ENCODE measurements around the gene WDR13. TPM values are rescaled to one million over a fixed set of nuclear protein-coding genes. Genes with fewer than 3 reads are reported as not detected.
"Not testable (repeated sequence)": the region's sequence is repeated elsewhere in the genome, so short reads cannot be mapped to it uniquely, and the experiment has no call there.

The WDR13 gene
- 100 to 1,000 TPM; 105 to 326 (median 213) TPM for polyA plus RNA-seq
- long read RNA-seq, donor 1, full-length matches to known transcripts: 25 of 25 reads
- long read RNA-seq, donor 1, partial matches to known transcripts: 0 of 25 reads
- long read RNA-seq, donor 1, other reads (novel, unspliced or antisense): 0 of 25 reads
- long read RNA-seq, donor 2, full-length matches to known transcripts: 7 of 7 reads
- long read RNA-seq, donor 2, partial matches to known transcripts: 0 of 7 reads
- long read RNA-seq, donor 2, other reads (novel, unspliced or antisense): 0 of 7 reads
- long read RNA-seq, donor 3, full-length matches to known transcripts: 5 of 5 reads
- long read RNA-seq, donor 3, partial matches to known transcripts: 0 of 5 reads
- long read RNA-seq, donor 3, other reads (novel, unspliced or antisense): 0 of 5 reads
- long read RNA-seq, donor 4: 0 reads
- long read RNA-seq, donor 5, full-length matches to known transcripts: 1 of 1 reads
- long read RNA-seq, donor 5, partial matches to known transcripts: 0 of 1 reads
- long read RNA-seq, donor 5, other reads (novel, unspliced or antisense): 0 of 1 reads
- long read RNA-seq, donor 6, full-length matches to known transcripts: 5 of 5 reads
- long read RNA-seq, donor 6, partial matches to known transcripts: 0 of 5 reads
- long read RNA-seq, donor 6, other reads (novel, unspliced or antisense): 0 of 5 reads
- long read RNA-seq, donor 7, full-length matches to known transcripts: 30 of 52 reads
- long read RNA-seq, donor 7, partial matches to known transcripts: 16 of 52 reads
- long read RNA-seq, donor 7, other reads (novel, unspliced or antisense): 6 of 52 reads
- long read RNA-seq, donor 8, partial matches to known transcripts: 0 of 1 reads
- long read RNA-seq, donor 8, other reads (novel, unspliced or antisense): 0 of 1 reads
- long read RNA-seq, donor 9, full-length matches to known transcripts: 2 of 2 reads
- long read RNA-seq, donor 9, partial matches to known transcripts: 0 of 2 reads
- long read RNA-seq, donor 9, other reads (novel, unspliced or antisense): 0 of 2 reads
- long read RNA-seq, donor 10, full-length matches to known transcripts: 17 of 17 reads
- long read RNA-seq, donor 10, partial matches to known transcripts: 0 of 17 reads
- long read RNA-seq, donor 10, other reads (novel, unspliced or antisense): 0 of 17 reads

DNA sequence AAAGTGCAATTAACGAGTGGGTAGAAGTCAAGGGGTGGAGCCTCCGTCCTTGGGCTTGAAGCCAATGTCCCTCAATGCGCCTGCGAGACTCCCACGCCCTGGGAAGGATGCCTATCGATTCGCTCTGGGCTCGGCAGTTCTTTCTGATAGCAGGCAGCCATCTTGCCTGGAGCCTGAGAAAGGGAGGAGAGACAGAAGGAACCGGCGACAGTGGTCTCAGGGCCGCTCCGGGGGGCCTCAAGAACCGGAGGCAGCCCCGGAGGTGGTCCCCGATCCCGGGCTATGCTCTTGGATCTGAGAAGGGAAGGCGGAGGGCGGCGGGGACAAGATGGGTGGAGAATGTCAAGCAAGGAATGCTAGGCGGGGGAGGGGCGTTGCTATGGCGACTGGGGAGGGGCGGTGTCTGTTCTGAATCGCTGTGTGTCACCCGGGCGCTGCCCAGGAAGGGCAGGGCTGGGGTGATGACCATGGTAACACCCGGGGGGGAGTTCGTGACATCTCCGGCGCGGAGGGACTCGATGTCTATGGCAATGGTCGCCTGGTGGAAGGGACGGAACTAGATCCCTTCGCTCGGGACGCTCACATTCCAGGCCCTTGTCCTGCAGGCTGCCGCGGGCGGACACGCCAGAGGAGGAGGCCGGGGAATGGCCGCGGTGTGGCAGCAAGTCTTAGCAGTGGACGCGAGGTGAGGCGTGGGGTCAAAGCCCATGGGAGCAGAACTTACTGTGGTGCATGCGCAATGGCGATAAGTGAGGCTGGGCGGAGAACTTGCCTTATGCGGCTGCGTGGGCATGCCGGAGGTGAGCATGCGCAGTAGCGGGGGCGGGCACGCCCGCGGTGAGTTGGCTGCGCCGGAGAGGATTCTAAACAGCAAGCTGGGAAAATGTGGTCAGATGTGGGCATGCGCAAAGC is at the start of gene WDR13:
Gene WDR13 (plus strand): TSS at position 140 of the 912 bp plus-strand sequence. CDS start 505 bp downstream, at position 645.
- H3K9me3 ChIP-seq (ENCODE audit: control insufficient read depth in 2 of 2, insufficient read depth in 1 of 2, low read depth in 1 of 2, low read length in 1 of 2): no peaks in the 10 kb centered on the region
- H3K4me1 ChIP-seq (ENCODE audit: control insufficient read depth in 3 of 3, insufficient read depth in 2 of 3, low read depth in 1 of 3, low read length in 2 of 3): peaks cover 0 to 6% (median 0%) of the 10 kb centered on the region in 3 donors
- H3K4me3 ChIP-seq (ENCODE audit: low read depth in 1 of 3, low read length in 3 of 3): peak within 1 kb of the TSS; percentile 56 to 91 (median 70)
- H3K27me3 ChIP-seq (ENCODE audit: control insufficient read depth in 3 of 3, insufficient read depth in 3 of 3, low read length in 3 of 3): no peaks in the 10 kb centered on the region
- FAIRE-seq (no peak), DNase-seq (peak; percentile 94 to 95)
- H3K27ac ChIP-seq (ENCODE audit: low read depth in 1 of 3, low read length in 2 of 3): peak within 1 kb of the TSS; percentile 84 to 100 (median 98)
- peaks cover 2 to 38% (median 5%) of the 10 kb centered on the region in 3 donors for H3K36me3 ChIP-seq (ENCODE audit: control insufficient read depth in 3 of 3, insufficient read depth in 2 of 3, low read depth in 1 of 3, low read length in 3 of 3)
- 0 to 36% (median 14%) methylated on average over 42 to 62 of the region's 62 CpGs for WGBS, 3 donors

GRCh38 chrX:48548871-48549270 is 48.4 kb upstream of the WDR13 start:
- WGBS, 3 donors: 86 to 95% (median 90%) methylated on average over 3 of the region's 3 CpGs
- no peak for FAIRE-seq
- peaks cover 0 to 14% (median 3%) of the 10 kb centered on the region in 3 donors for H3K36me3 ChIP-seq (ENCODE audit: control insufficient read depth in 3 of 3, insufficient read depth in 2 of 3, low read depth in 1 of 3, low read length in 3 of 3)

DNA sequence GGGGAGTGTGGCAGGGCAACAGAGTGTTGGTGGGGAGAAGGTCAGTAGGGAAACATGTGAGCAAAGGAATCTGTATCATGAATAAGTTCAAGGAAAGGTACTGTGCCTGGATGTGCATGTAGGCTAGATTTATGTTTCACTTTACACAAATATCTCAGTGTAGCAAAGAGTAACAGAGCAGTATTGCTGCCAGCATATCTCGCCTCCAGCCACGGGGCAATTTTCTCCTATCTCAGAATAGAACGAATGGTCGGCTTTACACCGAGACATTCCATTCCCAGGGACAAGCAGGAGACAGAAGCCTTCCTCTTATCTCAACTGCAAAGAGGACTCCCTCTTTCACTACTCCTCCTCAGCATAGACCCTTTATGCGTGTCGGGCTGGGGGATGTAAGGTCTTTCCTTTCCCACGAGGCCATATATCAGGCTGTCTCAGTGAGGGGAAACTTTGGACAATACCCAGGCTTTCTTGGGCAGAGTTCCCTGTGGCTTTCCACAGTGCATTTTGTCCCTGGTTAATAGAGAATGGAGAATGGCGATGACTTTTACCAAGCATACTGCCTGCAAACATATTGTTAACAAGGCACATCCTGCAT is 41.5 kb upstream of the WDR13 start:
- H3K27ac ChIP-seq (ENCODE audit: low read depth in 1 of 3, low read length in 2 of 3); DNase-seq; H3K27me3 ChIP-seq (ENCODE audit: control insufficient read depth in 3 of 3, insufficient read depth in 3 of 3, low read length in 3 of 3); H3K4me1 ChIP-seq (ENCODE audit: control insufficient read depth in 3 of 3, insufficient read depth in 2 of 3, low read depth in 1 of 3, low read length in 2 of 3); FAIRE-seq; H3K4me3 ChIP-seq (ENCODE audit: low read depth in 1 of 3, low read length in 3 of 3); H3K9me3 ChIP-seq (ENCODE audit: control insufficient read depth in 2 of 2, insufficient read depth in 1 of 2, low read depth in 1 of 2, low read length in 1 of 2): not testable (repeated sequence)
- 86 to 96% (median 94%) methylated on average over 9 of the region's 9 CpGs for WGBS, 3 donors
- peaks cover 2 to 33% (median 6%) of the 10 kb centered on the region in 3 donors for H3K36me3 ChIP-seq (ENCODE audit: control insufficient read depth in 3 of 3, insufficient read depth in 2 of 3, low read depth in 1 of 3, low read length in 3 of 3)

More at GRCh38 chrX:48548871-48549270, 48.4 kb upstream of the WDR13 start:
- H3K4me3 ChIP-seq (ENCODE audit: low read depth in 1 of 3, low read length in 3 of 3): no peak overlapping the region
- no peaks in the 10 kb centered on the region for H3K9me3 ChIP-seq (ENCODE audit: control insufficient read depth in 2 of 2, insufficient read depth in 1 of 2, low read depth in 1 of 2, low read length in 1 of 2)
- H3K27me3 ChIP-seq (ENCODE audit: control insufficient read depth in 3 of 3, insufficient read depth in 3 of 3, low read length in 3 of 3): no peaks in the 10 kb centered on the region
- H3K27ac ChIP-seq (ENCODE audit: low read depth in 1 of 3, low read length in 2 of 3): no peak overlapping the region
- DNase-seq: no peak
- H3K4me1 ChIP-seq (ENCODE audit: control insufficient read depth in 3 of 3, insufficient read depth in 2 of 3, low read depth in 1 of 3, low read length in 2 of 3): no peaks in the 10 kb centered on the region

- Histone ChIP-seq H3K36me3 (ENCODE audit: control insufficient read depth in 3 of 3, insufficient read depth in 2 of 3, low read depth in 1 of 3, low read length in 3 of 3) (peaks cover 2 to 42% (median 8%) of the 10 kb centered on the region in 3 donors), H3K4me1 (ENCODE audit: control insufficient read depth in 3 of 3, insufficient read depth in 2 of 3, low read depth in 1 of 3, low read length in 2 of 3) (no peaks in the 10 kb centered on the region), H3K27me3 (ENCODE audit: control insufficient read depth in 3 of 3, insufficient read depth in 3 of 3, low read length in 3 of 3) (no peaks in the 10 kb centered on the region), H3K4me3 (ENCODE audit: low read depth in 1 of 3, low read length in 3 of 3) (no peak overlapping the region), H3K9me3 (ENCODE audit: control insufficient read depth in 2 of 2, insufficient read depth in 1 of 2, low read depth in 1 of 2, low read length in 1 of 2) (no peaks in the 10 kb centered on the region), H3K27ac (ENCODE audit: low read depth in 1 of 3, low read length in 2 of 3) (no peak overlapping the region)
- WGBS, 3 donors: 80 to 83% (median 83%) methylated on average over 4 of the region's 4 CpGs
- no peak for FAIRE-seq
- DNase-seq: no peak
These were observed 39.0 kb upstream of the WDR13 start for GRCh38 chrX:48558271-48558670.

- H3K36me3 ChIP-seq (ENCODE audit: control insufficient read depth in 3 of 3, insufficient read depth in 2 of 3, low read depth in 1 of 3, low read length in 3 of 3): peaks cover 2 to 44% (median 8%) of the 10 kb centered on the region in 3 donors
- no peak overlapping the region for H3K4me3 ChIP-seq (ENCODE audit: low read depth in 1 of 3, low read length in 3 of 3)
- H3K4me1 ChIP-seq (ENCODE audit: control insufficient read depth in 3 of 3, insufficient read depth in 2 of 3, low read depth in 1 of 3, low read length in 2 of 3): no peaks in the 10 kb centered on the region
- H3K9me3 ChIP-seq (ENCODE audit: control insufficient read depth in 2 of 2, insufficient read depth in 1 of 2, low read depth in 1 of 2, low read length in 1 of 2): no peaks in the 10 kb centered on the region
- no peak overlapping the region for H3K27ac ChIP-seq (ENCODE audit: low read depth in 1 of 3, low read length in 2 of 3)
- FAIRE-seq (no peak), DNase-seq (no peak)
- WGBS, 3 donors: 96 to 98% (median 97%) methylated on average over 23 to 24 of the region's 24 CpGs
- H3K27me3 ChIP-seq (ENCODE audit: control insufficient read depth in 3 of 3, insufficient read depth in 3 of 3, low read length in 3 of 3): no peaks in the 10 kb centered on the region
These were observed 37.7 kb upstream of the WDR13 start for GRCh38 chrX:48559636-48560035.

DNA sequence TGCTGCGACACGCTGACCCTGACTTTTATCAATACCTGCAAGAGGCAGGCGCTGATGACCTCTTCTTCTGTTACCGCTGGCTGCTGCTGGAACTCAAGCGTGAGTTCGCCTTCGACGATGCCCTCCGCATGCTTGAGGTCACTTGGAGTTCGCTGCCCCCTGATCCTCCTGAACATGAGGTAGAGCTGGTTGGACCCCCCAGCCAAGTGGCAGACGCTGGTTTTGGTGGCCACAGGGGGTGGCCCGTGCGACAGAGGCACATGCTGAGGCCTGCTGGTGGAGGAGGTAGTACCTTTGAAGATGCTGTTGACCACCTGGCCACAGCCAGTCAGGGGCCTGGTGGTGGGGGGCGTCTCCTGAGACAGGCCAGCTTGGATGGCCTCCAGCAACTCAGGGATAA is 37.2 kb upstream of the WDR13 start:
- H3K27me3 ChIP-seq (ENCODE audit: control insufficient read depth in 3 of 3, insufficient read depth in 3 of 3, low read length in 3 of 3): no peaks in the 10 kb centered on the region
- FAIRE-seq (no peak), DNase-seq (no peak)
- H3K4me3 ChIP-seq (ENCODE audit: low read depth in 1 of 3, low read length in 3 of 3): no peak overlapping the region
- H3K27ac ChIP-seq (ENCODE audit: low read depth in 1 of 3, low read length in 2 of 3): no peak overlapping the region
- H3K36me3 ChIP-seq (ENCODE audit: control insufficient read depth in 3 of 3, insufficient read depth in 2 of 3, low read depth in 1 of 3, low read length in 3 of 3): peaks cover 2 to 44% (median 8%) of the 10 kb centered on the region in 3 donors
- no peaks in the 10 kb centered on the region for H3K4me1 ChIP-seq (ENCODE audit: control insufficient read depth in 3 of 3, insufficient read depth in 2 of 3, low read depth in 1 of 3, low read length in 2 of 3)
- no peaks in the 10 kb centered on the region for H3K9me3 ChIP-seq (ENCODE audit: control insufficient read depth in 2 of 2, insufficient read depth in 1 of 2, low read depth in 1 of 2, low read length in 1 of 2)
- 95 to 97% (median 96%) methylated on average over 12 to 14 of the region's 14 CpGs for WGBS, 3 donors

GRCh38 chrX:48560681-48561080 is 36.6 kb upstream of the WDR13 start:
- Histone ChIP-seq H3K9me3 (ENCODE audit: control insufficient read depth in 2 of 2, insufficient read depth in 1 of 2, low read depth in 1 of 2, low read length in 1 of 2) (no peaks in the 10 kb centered on the region), H3K4me3 (ENCODE audit: low read depth in 1 of 3, low read length in 3 of 3) (no peak overlapping the region), H3K27ac (ENCODE audit: low read depth in 1 of 3, low read length in 2 of 3) (no peak overlapping the region), H3K27me3 (ENCODE audit: control insufficient read depth in 3 of 3, insufficient read depth in 3 of 3, low read length in 3 of 3) (no peaks in the 10 kb centered on the region), H3K36me3 (ENCODE audit: control insufficient read depth in 3 of 3, insufficient read depth in 2 of 3, low read depth in 1 of 3, low read length in 3 of 3) (peaks cover 2 to 40% (median 8%) of the 10 kb centered on the region in 3 donors), H3K4me1 (ENCODE audit: control insufficient read depth in 3 of 3, insufficient read depth in 2 of 3, low read depth in 1 of 3, low read length in 2 of 3) (no peaks in the 10 kb centered on the region)
- DNase-seq (no peak), FAIRE-seq (no peak)
- 91 to 98% (median 95%) methylated on average over 11 to 12 of the region's 12 CpGs for WGBS, 3 donors

All from small intestine (tissue), 16 donors.